GM06990 (cell line): ENCODE measurements around the gene STOX2.

Experiments
- DNase-seq: peaks from one replicate; pipeline ENCODE4 v3.0.0-alpha.2; 2011; ENCODE audit not compliant: insufficient read length; ENCODE audit errors: extremely low read depth
- H3K27me3 ChIP-seq: replicated peaks from 2 replicates; pipeline ENCODE4 v1.6.0; 2011; ENCODE audit warnings: low read length; ENCODE audit not compliant: control insufficient read depth, insufficient read depth
- H3K36me3 ChIP-seq: 2 replicates; pipeline ENCODE4 v1.5.1; 2011; ENCODE audit warnings: low read length; ENCODE audit not compliant: control insufficient read depth, insufficient read depth
- H3K4me3 ChIP-seq: replicated peaks from 2 replicates; pipeline ENCODE4 v1.5.1; 2011; ENCODE audit warnings: low read depth, mild to moderate bottlenecking, control low read depth, low read length
- CTCF ChIP-seq: IDR thresholded peaks from 2 replicates; pipeline ENCODE4 v1.5.1; 2011; ENCODE audit warnings: low read length, control low read depth, mild to moderate bottlenecking, inconsistent platforms; ENCODE audit not compliant: insufficient read depth, poor library complexity, severe bottlenecking

Gene STOX2

GRCh38 chr4:184000457-184001396 lies 95.6 kb downstream of the STOX2 start:
- no peak for TF ChIP-seq CTCF
- no peak for DNase-seq
- no peak overlapping the region for H3K4me3 ChIP-seq
- no peaks in the 10 kb centered on the region for H3K36me3 ChIP-seq
- no peaks in the 10 kb centered on the region; the same call in 1 of the 2 replicates for H3K27me3 ChIP-seq

- no peak for DNase-seq
- Histone ChIP-seq H3K4me3 (no peak overlapping the region), H3K27me3 (no peaks in the 10 kb centered on the region; the same call in 1 of the 2 replicates), H3K36me3 (no peaks in the 10 kb centered on the region)
- no peak for TF ChIP-seq CTCF
These were observed 98.3 kb downstream of the STOX2 start for GRCh38 chr4:184003433-184003832.

- Histone ChIP-seq H3K36me3 (no peaks in the 10 kb centered on the region), H3K4me3 (no peak overlapping the region), H3K27me3 (no peaks in the 10 kb centered on the region; the same call in 1 of the 2 replicates)
- DNase-seq: no peak
- no peak for TF ChIP-seq CTCF
These were observed 102.8 kb downstream of the STOX2 start for GRCh38 chr4:184007891-184008290.

- H3K36me3 ChIP-seq: no peaks in the 10 kb centered on the region
- no peak overlapping the region for H3K4me3 ChIP-seq
- no peaks in the 10 kb centered on the region; the same call in 1 of the 2 replicates for H3K27me3 ChIP-seq
- no peak for DNase-seq
- no peak for TF ChIP-seq CTCF
These were observed 105.6 kb downstream of the STOX2 start for GRCh38 chr4:184010696-184011095.

GRCh38 chr4:184011826-184012380 lies 106.8 kb downstream of the STOX2 start:
- Histone ChIP-seq H3K36me3 (no peaks in the 10 kb centered on the region), H3K4me3 (no peak overlapping the region), H3K27me3 (no peaks in the 10 kb centered on the region; the same call in 1 of the 2 replicates)
- no peak for TF ChIP-seq CTCF
- DNase-seq: no peak
